HepG2 (cell line): ENCODE measurements around the gene NFKB1.

Source experiments
- EP300 ChIP-seq, 3 experiments: sonication (generic) in 1 of 3; formaldehyde crosslinking in 1 of 3; IDR thresholded peaks; 2 replicates each; pipeline versions ENCODE4 v1.5.1 to v1.6.1; 2011 to 2020; ENCODE audit warnings: low read depth in 2 of 3, low read length in 2 of 3, borderline replicate concordance in 1 of 3, improper control_type of control experiment in 1 of 3, mild to moderate bottlenecking in 1 of 3, missing genetic modification reagents in 1 of 3, moderate library complexity in 1 of 3
- JUN ChIP-seq: sonication (generic); formaldehyde crosslinking; IDR thresholded peaks from 2 replicates; pipeline ENCODE4 v1.4.0; 2020; ENCODE audit warnings: mild to moderate bottlenecking, missing genetic modification reagents
- JUNB ChIP-seq: sonication (generic); formaldehyde crosslinking; IDR thresholded peaks from 2 replicates; pipeline ENCODE4 v1.8.0; 2022; ENCODE audit warnings: missing genetic modification reagents, mild to moderate bottlenecking, borderline replicate concordance
- KDM1A ChIP-seq: IDR thresholded peaks from 2 replicates; pipeline ENCODE4 v1.6.1; 2016; ENCODE audit warnings: missing compliant biosample characterization
- KLF6 ChIP-seq: IDR thresholded peaks from 2 replicates; pipeline ENCODE4 v1.8.0; 2016; ENCODE audit warnings: missing biosample characterization, missing genetic modification reagents
- POLR2A ChIP-seq, 2 experiments: IDR thresholded peaks; 2 replicates each; pipeline ENCODE4 v1.6.1; 2011; ENCODE audit warnings: low read depth in 2 of 2, low read length in 2 of 2, mild to moderate bottlenecking in 1 of 2, moderate library complexity in 1 of 2; ENCODE audit not compliant: insufficient read depth in 1 of 2
- POLR2AphosphoS2 ChIP-seq: IDR thresholded peaks from 2 replicates; pipeline ENCODE4 v1.6.1; 2011; ENCODE audit warnings: low read depth, low read length, improper control_type of control experiment
- POLR2AphosphoS5 ChIP-seq: IDR thresholded peaks from 2 replicates; pipeline ENCODE4 v1.6.1; 2012; ENCODE audit warnings: low read depth, low read length
- THYN1 ChIP-seq: sonication (generic); formaldehyde crosslinking; IDR thresholded peaks from 2 replicates; pipeline ENCODE4 v1.8.1; 2023; ENCODE audit warnings: low read depth, mild to moderate bottlenecking, moderate library complexity, missing genetic modification reagents, borderline replicate concordance
- TP53 ChIP-seq: sonication (generic); formaldehyde crosslinking; conservative IDR thresholded peaks from 2 replicates; pipeline ENCODE4 v1.4.0; 2020; ENCODE audit warnings: missing genetic modification reagents
- U2AF2 ChIP-seq: fragments of 200-400 bp; formaldehyde crosslinking; IDR thresholded peaks from 2 replicates; pipeline ENCODE4 v1.6.1; 2017; ENCODE audit warnings: low read depth, mild to moderate bottlenecking, low read length
- ZNF225 ChIP-seq: sonication (generic); formaldehyde crosslinking; IDR thresholded peaks from 2 replicates; pipeline ENCODE4 v1.4.0; 2020; ENCODE audit warnings: mild to moderate bottlenecking, missing genetic modification reagents

DNA sequence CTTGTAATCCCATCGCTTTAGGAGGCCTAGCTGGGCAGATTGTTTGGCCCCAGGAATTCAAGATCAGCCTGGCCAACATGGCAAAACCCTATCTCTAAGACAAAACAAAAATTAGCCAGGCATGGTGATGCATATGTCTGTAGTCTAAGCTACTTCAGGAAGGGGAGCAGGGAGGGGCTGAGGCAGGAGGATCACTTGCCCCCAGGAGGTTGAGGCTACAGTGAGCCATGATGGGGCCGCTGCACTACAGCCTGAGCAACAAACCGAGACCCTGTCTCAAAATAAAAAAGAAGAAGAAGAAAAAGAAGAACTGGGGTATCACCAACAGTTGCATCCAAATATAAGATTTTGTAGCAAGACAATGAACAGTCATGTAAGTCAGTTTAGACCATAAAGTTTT, 47.3 kb upstream of the NFKB1 start:
- TF ChIP-seq POLR2AphosphoS2 (no peak), KLF6 (no peak), U2AF2 (no peak), KDM1A (CRISPR knock-in tag) (no peak), THYN1 (CRISPR knock-in tag) (no peak), POLR2A (IDR thresholded peaks at IDR 0.05; ENCODE audit: insufficient read depth in 1 of 2, low read depth in 2 of 2, low read length in 2 of 2) (no peak), EP300 (IDR thresholded peaks at IDR 0.05; ENCODE audit: low read depth in 2 of 2, low read length in 2 of 2) (no peak), EP300 (CRISPR knock-in tag; IDR thresholded peaks at IDR 0.05; ENCODE audit: borderline replicate concordance) (no peak), JUNB (no peak), JUN (CRISPR knock-in tag) (no peak), TP53 (CRISPR knock-in tag) (no peak), POLR2AphosphoS5 (no peak), ZNF225 (CRISPR knock-in tag) (no peak)
